K562 (cell line): ENCODE results near the gene SCFD2. TPM values are rescaled to one million over a fixed set of nuclear protein-coding genes. Genes with fewer than 3 reads are reported as not detected.

Experiments
- ATAC-seq: fragments of 200-7000 bp; cut with Tn5 transposase; 3 replicates; pipeline ENCODE4 v1.9.1; 2020; ENCODE audit warnings: moderate library complexity
- BruUV-seq: library from RNA; stranded (reverse); fragments of 400-500 nt; replicated peaks from 2 replicates; lab custom pipeline; 2021; lab: Mats Ljungman, UMichigan
- CTCF ChIA-PET: fragments of 300-600 bp; formaldehyde crosslinking; extraction: SDS; loops from one replicate; lab custom pipeline; 2021; ENCODE audit warnings: low intra/inter-chr PET ratio; lab: Yijun Ruan, JAX
- POLR2A ChIA-PET: fragments of 300-600, 350-650 bp; sonication (Branson Sonifier 250); formaldehyde crosslinking; extraction: SDS; loops from one replicate; lab custom pipeline; 2021; ENCODE audit warnings: antibody characterized with exemption, inconsistent platforms; lab: Yijun Ruan, JAX
- DNase-seq, 4 experiments: peaks; one replicate each; pipeline versions ENCODE4 v3.0.0 to v3.0.0-alpha.2; 2011 to 2018; ENCODE audit warnings: low spot score in 3 of 4, mixed read lengths in 3 of 4; ENCODE audit errors: extremely low read depth in 1 of 4
- FAIRE-seq: peaks from 2 replicates; lab custom pipeline; 2011; peaks lifted over from hg19 to GRCh38; lab: Jason Lieb, UNC
- H2AFZ ChIP-seq: 2 replicates; pipeline ENCODE4 v1.6.0; 2011; ENCODE audit warnings: low read depth, low read length, control low read depth, inconsistent platforms
- H3K27ac ChIP-seq: fragments of 200-600 bp; 3 replicates; pipeline ENCODE4 v1.8.0; 2011; ENCODE audit warnings: low read depth, mild to moderate bottlenecking, control low read depth, inconsistent platforms, low read length, moderate library complexity, mixed read lengths; ENCODE audit errors: extremely low read depth
- H3K27me3 ChIP-seq, 2 experiments: fragments of 300-600 bp in 1 of 2; 2 replicates in 1 of 2; 3 replicates in 1 of 2; pipeline versions ENCODE4 v1.6.0 to v1.8.0; 2011; ENCODE audit warnings: inconsistent platforms in 2 of 2, low read length in 2 of 2, mild to moderate bottlenecking in 1 of 2, mixed read lengths in 1 of 2, moderate library complexity in 1 of 2; ENCODE audit not compliant: control insufficient read depth in 2 of 2, insufficient read depth in 2 of 2
- H3K36me3 ChIP-seq: fragments of 300-600 bp; 3 replicates; pipeline ENCODE4 v1.8.0; 2011; ENCODE audit warnings: mild to moderate bottlenecking, low read length, inconsistent platforms; ENCODE audit not compliant: control insufficient read depth, insufficient read depth
- H3K4me1 ChIP-seq, 2 experiments: fragments of 200-600 bp in 1 of 2; replicated peaks in 1 of 2; 2 replicates in 1 of 2; 3 replicates in 1 of 2; pipeline versions ENCODE4 v1.5.1 to v1.8.0; 2011; ENCODE audit warnings: inconsistent platforms in 2 of 2, low read length in 2 of 2, mild to moderate bottlenecking in 1 of 2, mixed read lengths in 1 of 2, moderate library complexity in 1 of 2; ENCODE audit not compliant: control insufficient read depth in 2 of 2, insufficient read depth in 2 of 2
- H3K4me2 ChIP-seq: 2 replicates; pipeline ENCODE4 v1.6.1; 2011; ENCODE audit warnings: low read length, control low read depth, inconsistent platforms, mixed read lengths; ENCODE audit not compliant: insufficient read depth
- H3K4me3 ChIP-seq: fragments of 200-600 bp; sonication (generic), shearing (Covaris generic); 2 replicates; pipeline ENCODE4 v1.5.1; 2016; ENCODE audit warnings: control low read depth, inconsistent platforms
- H3K79me2 ChIP-seq: fragments of 200-600 bp; 3 replicates; pipeline ENCODE4 v1.8.0; 2011; ENCODE audit warnings: low read length, inconsistent platforms; ENCODE audit not compliant: control insufficient read depth, insufficient read depth
- H3K9ac ChIP-seq, 2 experiments: 2 replicates each; pipeline versions ENCODE4 v1.6.0 to v1.6.1; 2011; ENCODE audit warnings: low read depth in 2 of 2, low read length in 2 of 2, control low read depth in 1 of 2, inconsistent platforms in 1 of 2, mild to moderate bottlenecking in 1 of 2, mixed read lengths in 1 of 2; ENCODE audit not compliant: insufficient read depth in 1 of 2
- H3K9me1 ChIP-seq: one replicate; pipeline ENCODE4 v1.6.0; 2011; ENCODE audit warnings: inconsistent platforms, mild to moderate bottlenecking, low read length, moderate library complexity; ENCODE audit not compliant: control insufficient read depth, insufficient read depth
- H3K9me3 ChIP-seq: replicated peaks from 2 replicates; pipeline ENCODE4 v1.5.1; 2011; ENCODE audit warnings: low read depth, low read length, inconsistent platforms; ENCODE audit not compliant: control insufficient read depth, insufficient read depth
- H4K20me1 ChIP-seq: replicated peaks from 2 replicates; pipeline ENCODE4 v1.6.1; 2011; ENCODE audit warnings: low read length, inconsistent platforms, mixed read lengths; ENCODE audit not compliant: control insufficient read depth, insufficient read depth
- ARID1B ChIP-seq: fragments of 450-650 bp; IDR thresholded peaks from 2 replicates; pipeline ENCODE4 v1.6.1; 2016; ENCODE audit warnings: antibody characterized with exemption, mild to moderate bottlenecking, inconsistent platforms
- CLOCK ChIP-seq: fragments of 250-450 bp; sonication (Bioruptor Pico); IDR thresholded peaks from 2 replicates; pipeline ENCODE4 v1.4.0; 2020; ENCODE audit warnings: mild to moderate bottlenecking, moderate library complexity, borderline replicate concordance
- SLC30A9 ChIP-seq: fragments of 250-450 bp; sonication (Bioruptor Pico); IDR thresholded peaks from 2 replicates; pipeline ENCODE4 v1.8.0; 2022; ENCODE audit warnings: mild to moderate bottlenecking, moderate library complexity
- SMARCB1 ChIP-seq: IDR thresholded peaks from 2 replicates; pipeline ENCODE4 v1.6.1; 2011; ENCODE audit warnings: improper control_type of control experiment, low read depth; ENCODE audit not compliant: insufficient read length
- TCF7 ChIP-seq: sonication (generic); IDR thresholded peaks from 2 replicates; pipeline ENCODE4 v1.6.1; 2016; ENCODE audit warnings: antibody characterized with exemption, borderline replicate concordance
- TEAD1 ChIP-seq, 2 experiments: fragments of 450-650 bp in 1 of 2; sonication (generic) in 1 of 2; formaldehyde crosslinking; IDR thresholded peaks; 2 replicates each; pipeline versions ENCODE4 v1.4.0 to v1.8.0; 2020 to 2022; ENCODE audit warnings: mild to moderate bottlenecking in 2 of 2, missing genetic modification reagents in 1 of 2
- ZNF12 ChIP-seq: sonication (generic); formaldehyde crosslinking; IDR thresholded peaks from 2 replicates; pipeline ENCODE4 v1.4.0; 2020; ENCODE audit warnings: mild to moderate bottlenecking, missing genetic modification reagents
- WGBS: fragments of 100-300 bp; shearing (Covaris generic); methylation state at CpG from one replicate; pipeline ENCODE4 v1.1.6; 2016; ENCODE audit warnings: low coverage, mixed read lengths; ENCODE audit not compliant: insufficient coverage; ENCODE audit errors: missing lambda C conversion rate; 5-methylcytosine and 5-hydroxymethylcytosine counted together
- in situ Hi-C: fragments of 300-500 bp; cut with MboI; formaldehyde crosslinking; loops from 4 replicates; pipeline ENCODE4 v1.15.0; 2018; ENCODE audit warnings: inconsistent platforms, mixed read lengths
- intact Hi-C: fragments of 100-400 bp; cut with micrococcal nuclease; formaldehyde crosslinking; loops from 2 replicates; pipeline ENCODE4 v1.14.2; 2022
- polyA plus RNA-seq, 8 experiments: library from polyadenylated mRNA; depleted of rRNA in 4 of 8; stranded (reverse) in 5 of 8; unstranded in 3 of 8; fragments of >200 nt; fragmentation: Nextera tagmentation in 2 of 8; fragmentation: Illumina TruSeq in 1 of 8; extraction: Ambion mirVana in 2 of 8; extraction: Trizol in 1 of 8; gene quantifications; 2 replicates each; pipeline versions ENCODE4 v1.2.1 to v1.2.3, GENCODE V29; 2011 to 2014; ENCODE audit warnings: inconsistent platforms in 1 of 8, missing spikeins in 1 of 8
- total RNA-seq, 7 experiments: library from RNA; depleted of rRNA in 6 of 7; stranded (reverse); fragments of >200 nt in 6 of 7; fragmentation: Illumina TruSeq in 2 of 7; extraction: Trizol in 2 of 7; gene quantifications; 2 replicates each; pipeline versions ENCODE4 v1.2.1 to v1.2.3, GENCODE V29; 2011 to 2021; ENCODE audit warnings: low replicate concordance in 1 of 7
- TF ChIP-seq, protein P1 (sequence below): fragments of 450-650 bp; IDR thresholded peaks from 2 replicates; pipeline ENCODE4 v1.6.1; 2018; ENCODE audit not compliant: partially characterized antibody

The SCFD2 gene
- total and polyA plus RNA-seq, 9 of the 15 experiments (the other 6 are each of a cell fraction or from before 2014, with no cell fraction given), result 5.7 to 30.3 (median 22.8) TPM

- Histone ChIP-seq H3K9me3 (no peaks in the 10 kb centered on the region), H3K9me1 (no peaks in the 10 kb centered on the region), H3K36me3 (no peaks in the 10 kb centered on the region), H3K4me2 (no peak overlapping the region), H3K79me2 (no peaks in the 10 kb centered on the region), H4K20me1 (no peaks in the 10 kb centered on the region), H3K4me1 (peaks cover 0 to under 1% of the 10 kb centered on the region in 2 experiments; a peak in 2 of 5 replicates), H3K9ac (no peak overlapping the region), H3K4me3 (no peak overlapping the region), H3K27ac (no peak overlapping the region), H3K27me3 (no peaks in the 10 kb centered on the region), H2AFZ (no peak overlapping the region)
- ATAC-seq (no peak), FAIRE-seq (no peak), DNase-seq (no peak)
- in situ Hi-C loops (no loop called here), intact Hi-C loops (no loop called here)
- BruUV-seq, result no TSS peak
- ChIA-PET POLR2A (no interaction called here), CTCF (no interaction called here)
- TF ChIP-seq CLOCK, result no peak
Observed at GRCh38 chr4:52991472-52991871, 374.4 kb downstream of the SCFD2 start.

DNA sequence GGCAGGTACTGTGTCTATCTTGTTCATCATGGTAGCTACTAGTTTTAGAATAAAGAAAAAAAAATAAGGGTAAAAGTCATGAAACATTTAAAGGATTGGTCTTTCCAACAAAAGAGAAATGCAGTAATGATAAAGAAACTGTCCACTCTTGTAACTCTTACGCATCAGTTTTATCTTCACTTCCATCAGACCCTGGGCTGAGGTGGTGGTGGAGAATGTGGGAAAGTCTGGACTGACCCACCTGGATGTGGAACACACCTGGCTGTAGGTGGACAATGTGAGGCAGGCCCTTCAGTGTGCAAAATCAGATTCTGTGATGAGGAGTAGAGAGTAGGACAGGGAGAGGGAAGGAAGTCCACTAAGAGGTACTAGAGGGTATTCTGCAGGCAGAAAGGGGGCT is 375.2 kb downstream of the SCFD2 start:
- in situ Hi-C loops (no loop called here), intact Hi-C loops (no loop called here)
- Histone ChIP-seq H2AFZ (no peak overlapping the region), H3K27ac (no peak overlapping the region), H3K4me2 (no peak overlapping the region), H3K9ac (no peak overlapping the region), H3K9me3 (no peaks in the 10 kb centered on the region), H3K36me3 (no peaks in the 10 kb centered on the region), H3K9me1 (no peaks in the 10 kb centered on the region), H3K4me3 (no peak overlapping the region), H3K27me3 (no peaks in the 10 kb centered on the region), H3K79me2 (no peaks in the 10 kb centered on the region), H3K4me1 (no peaks in the 10 kb centered on the region), H4K20me1 (no peaks in the 10 kb centered on the region)
- TF ChIP-seq SLC30A9 (CRISPR knock-in tag), result no peak
- TF ChIP-seq, protein P1, sequence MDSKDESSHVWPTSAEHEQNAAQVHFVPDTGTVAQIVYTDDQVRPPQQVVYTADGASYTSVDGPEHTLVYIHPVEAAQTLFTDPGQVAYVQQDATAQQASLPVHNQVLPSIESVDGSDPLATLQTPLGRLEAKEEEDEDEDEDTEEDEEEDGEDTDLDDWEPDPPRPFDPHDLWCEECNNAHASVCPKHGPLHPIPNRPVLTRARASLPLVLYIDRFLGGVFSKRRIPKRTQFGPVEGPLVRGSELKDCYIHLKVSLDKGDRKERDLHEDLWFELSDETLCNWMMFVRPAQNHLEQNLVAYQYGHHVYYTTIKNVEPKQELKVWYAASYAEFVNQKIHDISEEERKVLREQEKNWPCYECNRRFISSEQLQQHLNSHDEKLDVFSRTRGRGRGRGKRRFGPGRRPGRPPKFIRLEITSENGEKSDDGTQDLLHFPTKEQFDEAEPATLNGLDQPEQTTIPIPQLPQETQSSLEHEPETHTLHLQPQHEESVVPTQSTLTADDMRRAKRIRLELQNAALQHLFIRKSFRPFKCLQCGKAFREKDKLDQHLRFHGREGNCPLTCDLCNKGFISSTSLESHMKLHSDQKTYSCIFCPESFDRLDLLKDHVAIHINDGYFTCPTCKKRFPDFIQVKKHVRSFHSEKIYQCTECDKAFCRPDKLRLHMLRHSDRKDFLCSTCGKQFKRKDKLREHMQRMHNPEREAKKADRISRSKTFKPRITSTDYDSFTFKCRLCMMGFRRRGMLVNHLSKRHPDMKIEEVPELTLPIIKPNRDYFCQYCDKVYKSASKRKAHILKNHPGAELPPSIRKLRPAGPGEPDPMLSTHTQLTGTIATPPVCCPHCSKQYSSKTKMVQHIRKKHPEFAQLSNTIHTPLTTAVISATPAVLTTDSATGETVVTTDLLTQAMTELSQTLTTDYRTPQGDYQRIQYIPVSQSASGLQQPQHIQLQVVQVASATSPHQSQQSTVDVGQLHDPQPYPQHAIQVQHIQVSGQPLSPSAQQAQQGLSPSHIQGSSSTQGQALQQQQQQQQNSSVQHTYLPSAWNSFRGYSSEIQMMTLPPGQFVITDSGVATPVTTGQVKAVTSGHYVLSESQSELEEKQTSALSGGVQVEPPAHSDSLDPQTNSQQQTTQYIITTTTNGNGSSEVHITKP, result no peak
- TF ChIP-seq TCF7, result no peak
- TF ChIP-seq SMARCB1, result no peak
- TF ChIP-seq TEAD1 (CRISPR knock-in tag; IDR thresholded peaks at IDR 0.05), result no peak
- TF ChIP-seq ZNF12 (CRISPR knock-in tag), result no peak
- TF ChIP-seq ARID1B, result no peak
- FAIRE-seq (no peak), ATAC-seq (no peak), DNase-seq (no peak)
- WGBS, result 75% methylated on average over 1 of the region's 1 CpG
- ChIA-PET CTCF (interaction anchor here (0.7 kb wide), 1 partner anchor 387 kb away, joined by 3 read pairs; no protein-coding TSS in a partner anchor), POLR2A (interaction anchor here (0.6 kb wide), 1 partner anchor 216 kb away, joined by 3 read pairs; no protein-coding TSS in a partner anchor)
- no TSS peak for BruUV-seq
